Esophagus muscularis mucosa (tissue), 4 donors: ENCODE results near the gene ELOVL2. TPM values are rescaled to one million over a fixed set of nuclear protein-coding genes. Genes with fewer than 3 reads are reported as not detected.

Experiments
- DNase-seq: peaks from one replicate; pipeline ENCODE4 v3.0.0-alpha.2; 2017; ENCODE audit errors: extremely low spot score
- H3K27ac ChIP-seq, 4 donors: fragments of 200-600 bp; sonication (generic); replicated peaks in 1 of 4; 1 replicate in 3 of 4; 2 replicates in 1 of 4; pipeline ENCODE4 v1.5.1; 2016 to 2019; ENCODE audit warnings: mild to moderate bottlenecking in 1 of 4
- H3K27me3 ChIP-seq, 4 donors: fragments of 200-600 bp; sonication (generic); one replicate each; pipeline versions ENCODE4 v1.5.1 to v1.6.0; 2016 to 2019
- H3K36me3 ChIP-seq, 4 donors: fragments of 200-600 bp; sonication (generic); one replicate each; pipeline ENCODE4 v1.5.1; 2016 to 2019
- H3K4me1 ChIP-seq, 4 donors: fragments of 200-600 bp; sonication (generic); one replicate each; pipeline ENCODE4 v1.5.1; 2016 to 2019
- H3K4me3 ChIP-seq, 4 donors: fragments of 200-600 bp; sonication (generic); 1 replicate in 2 of 4; 2 replicates in 2 of 4; pipeline ENCODE4 v1.5.1; 2016 to 2019; ENCODE audit warnings: mild to moderate bottlenecking in 4 of 4, moderate library complexity in 1 of 4
- H3K9me3 ChIP-seq, 4 donors: fragments of 200-600 bp; sonication (generic); 1 replicate in 3 of 4; 2 replicates in 1 of 4; pipeline ENCODE4 v1.5.1; 2016 to 2019
- EP300 ChIP-seq: sonication (generic); formaldehyde crosslinking; IDR thresholded peaks from one replicate; pipeline ENCODE4 v1.6.1; 2017; ENCODE audit warnings: antibody characterized with exemption
- POLR2A ChIP-seq: fragments of 450-650 bp; IDR thresholded peaks from one replicate; pipeline ENCODE4 v1.6.1; 2017; ENCODE audit warnings: antibody characterized with exemption, moderate library complexity, mild to moderate bottlenecking, low read depth
- POLR2AphosphoS5 ChIP-seq, 2 donors: sonication (generic); formaldehyde crosslinking; IDR thresholded peaks; one replicate each; pipeline ENCODE4 v1.6.1; 2017; ENCODE audit warnings: antibody characterized with exemption in 2 of 2
- WGBS: methylation state at CpG from one replicate; pipeline ENCODE4 v1.1.5; 2018; 5-methylcytosine and 5-hydroxymethylcytosine counted together
- intact Hi-C: fragments of 100-400 bp; cut with DNase I; formaldehyde crosslinking; loops from one replicate; pipeline ENCODE4 v1.15.1; 2023
- total RNA-seq, 4 donors: library from RNA; depleted of rRNA; stranded (reverse); fragments of >200 nt; gene quantifications; one replicate each; pipeline versions ENCODE4 v1.1.0 to v1.2.1, GENCODE V29; 2016
- TF ChIP-seq, protein P1 (sequence below), 3 experiments: fragments of 200-600 bp in 2 of 3; fragments of 450-650 bp in 1 of 3; sonication (generic) in 2 of 3; IDR thresholded peaks; one replicate each; pipeline ENCODE4 v1.5.1; 2017 to 2019; ENCODE audit warnings: antibody characterized with exemption in 3 of 3, mild to moderate bottlenecking in 2 of 3, moderate library complexity in 1 of 3

ELOVL2 gene
- total RNA-seq, 4 donors from 2014 or later, result 0.26 to 0.57 (median 0.46) TPM

DNA sequence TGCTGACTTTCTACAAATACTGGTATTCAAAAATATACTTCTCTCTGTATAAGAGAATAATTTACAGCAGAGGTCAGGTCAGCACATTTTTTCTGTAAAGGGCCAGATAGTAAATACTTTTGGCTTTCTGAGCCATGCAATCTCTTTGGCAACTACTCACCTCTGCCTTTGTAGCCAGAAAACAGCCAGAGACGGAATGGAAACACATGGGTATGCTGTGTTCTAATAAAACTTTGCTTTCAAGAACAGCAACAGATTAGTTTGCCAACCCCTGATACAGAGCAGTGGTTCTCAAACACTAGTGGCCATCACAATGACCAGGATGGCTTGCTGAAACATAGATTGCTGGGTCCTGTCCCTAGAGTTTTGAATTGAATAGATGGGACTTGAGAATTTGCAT, 111.0 kb downstream of the ELOVL2 start:
- no peaks in the 10 kb centered on the region for H3K4me1 ChIP-seq
- 68% methylated on average over 1 of the region's 1 CpG for WGBS
- no peak for DNase-seq
- TF ChIP-seq EP300, result no peak
- TF ChIP-seq, protein P1, sequence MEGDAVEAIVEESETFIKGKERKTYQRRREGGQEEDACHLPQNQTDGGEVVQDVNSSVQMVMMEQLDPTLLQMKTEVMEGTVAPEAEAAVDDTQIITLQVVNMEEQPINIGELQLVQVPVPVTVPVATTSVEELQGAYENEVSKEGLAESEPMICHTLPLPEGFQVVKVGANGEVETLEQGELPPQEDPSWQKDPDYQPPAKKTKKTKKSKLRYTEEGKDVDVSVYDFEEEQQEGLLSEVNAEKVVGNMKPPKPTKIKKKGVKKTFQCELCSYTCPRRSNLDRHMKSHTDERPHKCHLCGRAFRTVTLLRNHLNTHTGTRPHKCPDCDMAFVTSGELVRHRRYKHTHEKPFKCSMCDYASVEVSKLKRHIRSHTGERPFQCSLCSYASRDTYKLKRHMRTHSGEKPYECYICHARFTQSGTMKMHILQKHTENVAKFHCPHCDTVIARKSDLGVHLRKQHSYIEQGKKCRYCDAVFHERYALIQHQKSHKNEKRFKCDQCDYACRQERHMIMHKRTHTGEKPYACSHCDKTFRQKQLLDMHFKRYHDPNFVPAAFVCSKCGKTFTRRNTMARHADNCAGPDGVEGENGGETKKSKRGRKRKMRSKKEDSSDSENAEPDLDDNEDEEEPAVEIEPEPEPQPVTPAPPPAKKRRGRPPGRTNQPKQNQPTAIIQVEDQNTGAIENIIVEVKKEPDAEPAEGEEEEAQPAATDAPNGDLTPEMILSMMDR (IDR thresholded peaks at IDR 0.05), result no peak
- no peak for TF ChIP-seq POLR2AphosphoS5 (IDR thresholded peaks at IDR 0.05)
- TF ChIP-seq POLR2A, result no peak
- no peak overlapping the region for H3K4me3 ChIP-seq
- no peaks in the 10 kb centered on the region for H3K9me3 ChIP-seq
- intact Hi-C loops, result no loop called here
- H3K27ac ChIP-seq, result no peak overlapping the region
- no peaks in the 10 kb centered on the region for H3K36me3 ChIP-seq
- H3K27me3 ChIP-seq, result no peaks in the 10 kb centered on the region

Other genes with a start within 250 kb of the ELOVL2 start
- under 1 TPM in 2 of 4 donors, not detected in 2; 0.13 to 0.42 TPM for gene MAK, start 205.8 kb downstream of the ELOVL2 start, total RNA-seq
- not detected for gene GCM2, start 162.3 kb downstream of the ELOVL2 start, total RNA-seq
- gene SYCP2L, start 157.3 kb downstream of the ELOVL2 start, total RNA-seq, result 1 to 10 TPM in 1 of 4 donors, under 1 TPM in 3; 0.13 to 2.9 (median 0.70) TPM
- gene SMIM13, start 49.5 kb upstream of the ELOVL2 start, total RNA-seq, result 10 to 100 TPM in 3 of 4 donors, 1 to 10 TPM in 1; 9.3 to 15.2 (median 12.0) TPM
- gene ERVFRD-1, start 67.4 kb upstream of the ELOVL2 start, total RNA-seq, result under 1 TPM; 0.11 to 0.83 (median 0.27) TPM
- 10 to 100 TPM; 18.3 to 47.2 (median 32.9) TPM for gene NEDD9, start 188.4 kb upstream of the ELOVL2 start, total RNA-seq